ENCODE data around the gene CFAP299. TPM values are rescaled to one million over a fixed set of nuclear protein-coding genes. Genes with fewer than 3 reads are reported as not detected.

The CFAP299 gene
- total and polyA plus RNA-seq, 2 donors (not counting 1 experiment from before 2014, with no cell fraction given) = not detected

DNA sequence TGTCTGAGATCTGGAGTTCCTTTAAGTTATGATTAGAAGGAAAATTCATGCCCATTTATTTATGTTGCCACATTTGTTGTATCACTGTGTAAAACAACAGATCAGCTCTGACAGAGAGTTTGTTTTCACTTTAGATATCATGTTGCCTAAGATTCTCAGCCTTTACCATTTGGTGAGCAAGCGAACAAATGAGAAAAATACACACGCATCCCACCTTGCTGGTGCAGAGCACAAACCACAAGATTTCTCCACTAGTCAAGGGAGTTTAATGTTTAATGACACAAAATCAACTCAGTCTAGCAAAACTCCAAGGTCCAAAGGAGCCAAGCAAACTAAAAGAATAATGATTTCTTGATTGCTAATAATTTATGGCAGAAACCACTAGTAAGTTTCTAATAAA, 41.3 kb upstream of the CFAP299 start:
- no peak for ATAC-seq (ENCODE audit: low read depth)
- no peak for DNase-seq
- no peaks in the 10 kb centered on the region for H3K9me3 ChIP-seq (ENCODE audit: control extremely low read depth in 1 of 3, control insufficient read depth in 2 of 3, insufficient read depth in 1 of 3, low read length in 2 of 3)
- H2AFZ ChIP-seq (ENCODE audit: insufficient read depth, low read depth, low read length, poor library complexity, severe bottlenecking) = no peak overlapping the region
- no peaks in the 10 kb centered on the region for H3K79me2 ChIP-seq (ENCODE audit: control insufficient read depth, insufficient read depth, low read length)
- ChIA-PET CTCF (no interaction called here), POLR2A (no interaction called here)
- H3K4me1 ChIP-seq (ENCODE audit: control insufficient read depth in 2 of 2, insufficient read depth in 2 of 2, low read length in 2 of 2) = no peaks in the 10 kb centered on the region
- H3K36me3 ChIP-seq (replicated peaks in 1 of 2; ENCODE audit: control extremely low read depth in 1 of 2, control insufficient read depth in 1 of 2, extremely low read depth in 1 of 2, insufficient read depth in 2 of 2, low read length in 1 of 2) = no peaks in the 10 kb centered on the region
- WGBS (ENCODE audit: insufficient coverage) = no CpG with 5 or more reads among the region's 2 CpGs
- H3K27ac ChIP-seq (ENCODE audit: low read length in 2 of 2) = no peak overlapping the region
- no peaks in the 10 kb centered on the region for H4K20me1 ChIP-seq (ENCODE audit: control insufficient read depth, insufficient read depth, low read length, poor library complexity, severe bottlenecking)
- intact Hi-C loops (cut with micrococcal nuclease) = no loop called here
- no peak overlapping the region for H3K27ac Mint-ChIP-seq
- H3K27me3 ChIP-seq (replicated peaks in 1 of 4; ENCODE audit: control extremely low read depth in 1 of 4, control insufficient read depth in 3 of 4, insufficient read depth in 4 of 4, low read length in 3 of 4) = peaks cover 0 to 3% (median 0%) of the 10 kb centered on the region in 4 experiments
- no peak overlapping the region for H3K4me3 Mint-ChIP-seq
- H3K27me3 Mint-ChIP-seq = peaks cover 14% of the 10 kb centered on the region
- no peak overlapping the region for H3K4me2 ChIP-seq (replicated peaks; ENCODE audit: low read depth, low read length, poor library complexity, severe bottlenecking)
- TF ChIP-seq EZH2 (IDR thresholded peaks at IDR 0.05; ENCODE audit: borderline replicate concordance, insufficient read depth, low read depth, low read length, poor library complexity, severe bottlenecking) (no peak), CTCF (IDR thresholded peaks at IDR 0.05) (no peak)
- H3K9ac ChIP-seq (ENCODE audit: low read length) = no peak overlapping the region
- no peak overlapping the region for H3K4me3 ChIP-seq (ENCODE audit: control extremely low read depth in 1 of 5, extremely low read depth in 1 of 5, insufficient read depth in 1 of 5, low read depth in 2 of 5, low read length in 4 of 5)
- H3K9me3 Mint-ChIP-seq (ENCODE audit: insufficient read depth) = no peaks in the 10 kb centered on the region
- H3K4me1 Mint-ChIP-seq = no peaks in the 10 kb centered on the region

- TF ChIP-seq CTCF (IDR thresholded peaks at IDR 0.05) (no peak), EZH2 (IDR thresholded peaks at IDR 0.05; ENCODE audit: borderline replicate concordance, insufficient read depth, low read depth, low read length, poor library complexity, severe bottlenecking) (no peak)
- ChIA-PET CTCF (no interaction called here), POLR2A (interaction anchor here (0.7 kb wide), 1 partner anchor 345 kb away, joined by 3 read pairs; no protein-coding TSS in a partner anchor)
- Mint-ChIP-seq H3K4me1 (no peaks in the 10 kb centered on the region), H3K27me3 (peaks cover 15% of the 10 kb centered on the region), H3K27ac (no peak overlapping the region), H3K4me3 (no peak overlapping the region), H3K9me3 (ENCODE audit: insufficient read depth) (no peaks in the 10 kb centered on the region)
- Histone ChIP-seq H2AFZ (ENCODE audit: insufficient read depth, low read depth, low read length, poor library complexity, severe bottlenecking) (no peak overlapping the region), H3K36me3 (replicated peaks in 1 of 2; ENCODE audit: control extremely low read depth in 1 of 2, control insufficient read depth in 1 of 2, extremely low read depth in 1 of 2, insufficient read depth in 2 of 2, low read length in 1 of 2) (no peaks in the 10 kb centered on the region), H3K4me2 (replicated peaks; ENCODE audit: low read depth, low read length, poor library complexity, severe bottlenecking) (no peak overlapping the region), H3K4me3 (ENCODE audit: control extremely low read depth in 1 of 5, extremely low read depth in 1 of 5, insufficient read depth in 1 of 5, low read depth in 2 of 5, low read length in 4 of 5) (no peak overlapping the region), H4K20me1 (ENCODE audit: control insufficient read depth, insufficient read depth, low read length, poor library complexity, severe bottlenecking) (no peaks in the 10 kb centered on the region), H3K27ac (ENCODE audit: low read length in 2 of 2) (no peak overlapping the region), H3K9ac (ENCODE audit: low read length) (no peak overlapping the region), H3K9me3 (ENCODE audit: control extremely low read depth in 1 of 3, control insufficient read depth in 2 of 3, insufficient read depth in 1 of 3, low read length in 2 of 3) (no peaks in the 10 kb centered on the region), H3K27me3 (replicated peaks in 1 of 4; ENCODE audit: control extremely low read depth in 1 of 4, control insufficient read depth in 3 of 4, insufficient read depth in 4 of 4, low read length in 3 of 4) (peaks cover 0 to 3% (median 0%) of the 10 kb centered on the region in 4 experiments), H3K4me1 (ENCODE audit: control insufficient read depth in 2 of 2, insufficient read depth in 2 of 2, low read length in 2 of 2) (no peaks in the 10 kb centered on the region), H3K79me2 (ENCODE audit: control insufficient read depth, insufficient read depth, low read length) (no peaks in the 10 kb centered on the region)
- DNase-seq (no peak), ATAC-seq (ENCODE audit: low read depth) (no peak)
- intact Hi-C loops (cut with micrococcal nuclease) = no loop called here
- WGBS (ENCODE audit: insufficient coverage) = 100% methylated on average over 1 of the region's 3 CpGs
Measured at GRCh38 chr4:80295336-80295735, 40.2 kb upstream of the CFAP299 start.
